GM18870 (cell line): ENCODE data around the gene REC114.
"Not testable (repeated sequence)": the region's sequence is repeated elsewhere in the genome, so short reads cannot be mapped to it uniquely, and the experiment has no call there.

ENCODE experiments used
- ATAC-seq: cut with Tn5 transposase; IDR thresholded peaks from one replicate; pipeline ENCODE4 v1.9.1; 2021; ENCODE audit warnings: moderate library complexity; ENCODE audit not compliant: unreplicated experiment

The REC114 gene

DNA sequence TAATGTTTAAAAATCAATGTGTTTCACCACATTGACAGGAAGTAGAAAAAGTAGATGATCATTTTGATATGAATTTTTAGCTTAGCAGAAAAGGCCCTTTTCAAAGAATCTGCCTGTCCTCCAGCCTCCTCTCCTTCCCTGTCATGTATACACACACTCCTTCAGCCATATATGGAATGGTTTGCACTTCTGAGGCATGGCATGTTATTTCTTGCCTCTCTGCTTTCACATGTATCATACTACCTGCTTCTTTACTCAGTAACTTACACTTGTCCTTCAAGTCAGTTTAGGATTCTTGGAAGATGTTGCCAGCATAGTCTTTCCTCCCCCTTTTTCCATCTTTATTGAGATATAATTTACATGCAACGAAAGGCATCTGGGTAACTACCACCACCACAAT is 79.0 kb downstream of the REC114 start:
- ATAC-seq, result no peak

DNA sequence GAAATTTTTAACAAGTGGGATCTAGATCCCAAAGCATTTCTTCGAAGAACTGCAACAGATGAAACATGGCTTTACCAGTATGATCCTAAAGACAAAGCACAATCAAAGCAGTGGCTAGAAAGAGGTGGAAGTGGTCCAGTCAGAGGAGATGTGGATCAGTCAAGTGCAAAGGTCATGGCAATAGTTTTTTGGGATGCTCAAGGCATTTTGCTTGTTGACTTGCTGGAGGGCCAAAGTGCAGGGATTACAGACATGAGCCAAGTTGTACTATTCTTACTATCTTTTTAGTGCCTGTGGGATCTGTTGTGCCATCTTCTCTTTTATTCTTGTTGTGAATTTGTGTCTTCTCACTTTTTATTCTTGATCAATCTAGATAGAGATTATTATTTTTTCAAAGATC is 82.0 kb downstream of the REC114 start:
- ATAC-seq, result no peak

DNA sequence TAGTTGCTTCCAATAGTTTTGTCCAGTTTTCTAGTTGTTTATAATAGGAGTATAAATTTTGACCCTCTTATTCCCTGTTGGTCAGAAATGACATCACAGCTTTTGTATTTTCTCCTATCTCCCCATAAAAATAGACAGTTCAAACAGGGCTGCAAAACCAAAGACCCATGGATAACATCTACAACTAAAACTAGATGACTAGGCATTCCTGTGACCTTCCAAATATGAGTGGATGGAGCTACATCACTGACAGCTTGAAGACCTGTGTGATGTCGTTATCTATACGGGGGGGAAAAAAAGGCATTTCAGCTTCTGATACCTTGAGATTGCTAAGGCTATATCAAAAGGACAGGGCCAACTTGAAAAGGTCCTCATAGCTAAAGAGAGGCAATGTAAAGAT is 84.6 kb downstream of the REC114 start:
- ATAC-seq, result no peak

DNA sequence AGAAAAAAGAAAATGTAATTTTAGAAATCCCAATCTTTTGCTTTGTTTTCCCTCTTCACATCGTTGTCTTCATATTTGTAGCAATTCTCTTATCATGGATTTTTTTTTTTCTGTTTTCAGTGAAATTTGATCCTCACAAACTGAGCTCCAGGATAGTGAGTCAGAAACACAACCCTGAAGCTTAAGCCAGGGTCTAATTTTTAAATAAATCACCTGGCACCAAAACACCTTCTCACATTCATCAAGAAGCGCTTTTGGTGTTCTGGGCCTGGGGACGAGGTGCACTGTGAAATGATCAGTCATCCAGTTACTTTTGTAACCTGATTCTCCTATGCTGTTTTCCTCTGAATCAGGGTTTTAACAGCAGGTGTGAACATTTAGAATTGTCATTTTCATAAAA is 87.7 kb downstream of the REC114 start:
- no peak for ATAC-seq

DNA sequence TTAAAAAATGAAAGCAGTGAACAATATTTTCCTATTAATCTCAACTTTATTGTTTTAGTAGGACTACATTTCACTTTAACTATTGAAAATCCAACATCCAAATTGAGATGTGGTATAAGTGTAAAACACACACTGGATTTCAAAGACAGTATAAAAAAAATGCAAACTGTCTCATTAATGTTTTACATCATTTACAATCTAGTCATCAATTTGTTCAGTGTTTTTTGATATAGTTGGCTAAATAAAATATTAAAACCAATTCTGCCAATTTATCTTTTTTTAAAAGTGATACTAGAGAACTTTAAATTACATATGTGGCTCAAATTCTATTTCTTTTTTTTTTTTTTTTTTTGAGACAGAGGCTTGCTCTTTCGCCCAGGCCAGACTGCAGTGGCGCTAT is 95.2 kb downstream of the REC114 start:
- ATAC-seq, result no peak

DNA sequence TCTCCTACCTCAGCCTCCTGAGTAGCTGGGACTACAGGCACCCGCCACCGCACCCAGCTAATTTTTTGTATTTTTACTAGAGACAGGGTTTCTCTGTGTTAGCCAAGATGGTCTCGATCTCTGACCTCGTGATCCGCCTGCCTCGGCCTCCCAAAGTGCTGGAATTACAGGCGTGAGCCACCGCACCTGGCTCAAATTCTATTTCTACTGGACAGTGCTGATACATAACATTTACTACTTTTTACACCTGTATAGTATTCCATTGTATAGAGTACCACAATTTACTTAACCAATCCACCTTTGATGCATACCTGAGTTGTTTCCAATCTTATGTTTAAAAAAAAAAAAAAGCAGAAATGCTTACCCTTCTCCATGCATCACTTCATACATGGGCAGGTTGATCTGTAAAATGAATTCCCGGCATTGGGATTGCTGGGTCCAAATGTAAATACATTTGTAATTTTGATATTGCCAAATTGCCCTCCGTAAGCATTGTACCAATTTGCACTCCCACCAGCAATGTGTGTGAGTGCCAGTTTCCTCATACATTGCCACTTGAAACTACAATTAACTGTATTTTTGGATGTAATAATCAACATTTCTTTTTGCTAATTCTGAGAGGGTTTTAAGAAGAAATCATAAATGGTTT is 95.7 kb downstream of the REC114 start:
- no peak for ATAC-seq

DNA sequence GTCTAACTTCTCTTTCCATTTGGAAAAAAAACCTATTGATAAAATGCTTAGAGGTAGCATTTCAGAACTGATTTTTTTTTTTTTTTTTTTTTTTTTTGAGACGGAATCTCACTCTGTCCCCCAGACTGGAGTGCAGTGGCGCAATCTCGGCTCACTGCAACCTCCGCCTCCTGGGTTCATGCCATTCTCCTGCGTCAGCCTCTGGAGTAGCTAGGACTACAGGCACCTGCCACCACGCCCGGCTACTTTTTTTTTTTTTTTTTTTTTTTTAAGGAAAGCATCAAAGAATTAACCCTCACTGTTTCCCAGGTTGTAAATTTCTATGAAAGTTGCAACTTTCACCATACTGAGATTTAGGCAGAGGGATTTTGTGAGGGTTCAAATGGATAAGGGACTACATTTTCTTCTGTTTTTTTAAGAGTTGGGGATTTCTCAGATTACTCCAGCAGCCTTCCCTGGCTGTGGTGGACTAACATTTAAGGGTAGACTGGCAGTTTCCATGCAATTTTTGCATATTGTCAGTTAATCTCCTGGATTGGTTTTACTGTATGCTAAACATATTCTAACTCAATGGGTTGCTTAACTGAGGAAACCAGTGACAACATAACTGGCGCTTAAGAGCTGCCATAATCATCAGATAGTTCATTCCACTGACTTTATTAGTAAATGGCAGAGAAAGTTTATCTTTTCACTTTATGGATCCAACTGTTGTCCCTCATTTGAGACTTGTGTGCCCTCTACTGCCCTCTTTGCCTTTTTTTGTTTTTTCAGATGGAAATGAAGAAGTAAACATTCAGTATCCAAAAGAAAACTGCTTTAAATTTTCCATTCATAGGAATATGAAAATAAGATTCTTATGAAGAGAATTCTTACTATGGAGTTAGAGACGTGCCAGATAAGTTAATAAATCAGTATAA is 96.5 kb downstream of the REC114 start:
- ATAC-seq, result no peak

DNA sequence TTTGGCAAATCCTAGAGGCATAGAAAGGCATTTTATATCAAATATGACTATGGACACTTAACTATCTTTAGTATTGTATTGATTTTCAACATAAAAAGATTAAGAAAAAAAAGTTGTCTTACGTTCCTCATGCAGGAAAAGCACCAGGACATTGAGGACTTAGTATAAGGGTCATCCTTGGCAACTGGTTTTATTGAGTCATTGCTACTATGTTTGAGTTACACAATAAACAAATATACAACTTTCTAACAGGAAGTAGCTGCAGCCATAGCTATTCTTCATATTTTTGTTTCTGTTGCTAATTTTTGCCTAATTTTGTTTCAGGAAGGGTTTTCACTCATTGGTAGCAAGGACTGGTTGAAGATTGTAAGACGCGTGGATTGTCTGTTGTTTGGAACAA is 97.2 kb downstream of the REC114 start:
- ATAC-seq, result no peak

DNA sequence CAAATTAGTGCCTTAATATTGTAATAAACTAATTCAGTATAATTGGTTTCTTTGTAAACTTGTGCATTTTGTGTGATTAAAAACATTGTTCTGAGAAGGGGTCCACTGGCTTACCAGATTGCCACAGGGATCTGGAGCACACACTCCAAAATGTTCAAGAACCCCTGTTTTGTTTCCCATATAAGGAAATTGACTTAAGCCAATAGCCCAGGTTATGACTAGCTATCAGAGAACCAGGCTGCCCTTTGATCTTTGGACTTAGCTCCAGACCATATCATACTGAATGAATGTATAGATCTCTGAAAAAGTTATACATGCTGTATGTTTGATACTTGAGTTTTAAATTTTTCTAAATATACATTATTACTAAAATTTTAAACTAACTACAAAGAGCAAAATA is 98.5 kb downstream of the REC114 start:
- no peak for ATAC-seq

DNA sequence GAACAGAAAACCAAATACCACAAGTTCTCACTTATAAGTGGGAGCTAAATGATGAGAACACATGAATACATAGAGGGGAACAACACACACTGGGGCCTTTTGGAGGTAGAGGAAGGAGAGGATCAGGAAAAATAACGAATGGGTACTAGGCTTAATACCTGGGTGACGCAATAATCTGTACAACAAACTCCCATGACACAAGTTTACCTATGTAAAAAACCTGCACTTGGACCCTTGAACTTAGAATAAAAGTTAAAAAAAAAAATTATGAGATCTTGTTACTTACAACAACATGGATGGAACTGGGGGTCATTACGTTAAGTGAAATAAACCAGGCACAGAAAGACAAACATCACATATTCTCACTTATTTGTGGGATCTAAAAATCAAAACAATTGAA is 106.0 kb downstream of the REC114 start:
- not testable (repeated sequence) for ATAC-seq

DNA sequence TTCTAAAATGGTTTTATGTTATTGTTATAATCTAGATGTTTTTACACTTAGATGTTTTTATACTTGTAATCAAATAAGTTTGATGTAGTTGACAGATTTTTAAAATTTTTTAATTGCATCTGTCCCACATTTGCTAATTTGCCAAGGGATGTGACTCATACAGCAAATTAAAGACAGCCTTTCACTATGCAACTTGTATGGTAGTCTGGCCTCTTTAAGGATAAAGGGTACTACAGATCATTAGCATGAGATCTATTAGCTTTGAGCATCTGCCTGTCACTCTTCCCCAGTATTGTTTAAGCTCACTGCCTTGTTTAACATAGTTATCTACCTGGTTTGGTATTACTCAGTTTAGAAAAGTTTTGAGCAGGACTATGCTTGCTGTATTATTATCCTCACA is 107.2 kb downstream of the REC114 start:
- no peak for ATAC-seq

DNA sequence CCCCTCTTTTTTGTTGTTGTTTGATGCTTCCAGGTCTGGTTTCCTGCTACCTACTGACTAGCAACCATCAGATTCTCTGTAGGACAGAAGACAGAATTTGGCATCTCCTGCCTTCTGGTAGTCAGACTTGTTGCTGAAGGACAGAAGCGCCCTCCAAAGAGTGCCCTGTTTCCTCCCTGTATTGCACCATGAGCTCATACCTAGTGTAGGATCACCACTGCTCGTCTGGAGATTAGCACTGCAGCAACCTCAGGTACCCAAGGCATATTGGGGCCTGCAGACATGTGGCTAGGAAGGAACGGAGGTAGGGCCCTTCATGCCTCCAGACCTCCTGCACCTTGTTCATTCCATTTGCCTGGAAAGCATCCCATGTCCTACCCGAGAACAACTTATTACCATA is 112.1 kb downstream of the REC114 start:
- ATAC-seq, result no peak

DNA sequence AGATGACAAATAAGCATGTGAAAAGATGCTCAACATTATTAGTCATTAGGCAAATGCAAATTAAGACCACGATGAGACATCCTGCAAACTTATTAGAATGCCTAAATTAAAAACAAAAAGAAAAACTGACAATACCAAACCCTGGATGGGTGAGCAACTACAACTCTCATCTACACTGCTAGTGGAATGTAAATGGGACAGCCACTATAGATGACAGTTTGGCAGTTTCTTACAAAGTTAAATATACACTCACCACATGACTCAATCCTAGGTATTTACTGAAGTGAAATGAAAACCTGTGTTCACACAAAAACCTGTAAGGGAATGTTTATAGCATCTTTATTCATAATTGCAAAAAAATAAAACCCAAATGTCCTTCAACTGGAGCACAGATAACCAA is 115.6 kb downstream of the REC114 start:
- ATAC-seq, result no peak

DNA sequence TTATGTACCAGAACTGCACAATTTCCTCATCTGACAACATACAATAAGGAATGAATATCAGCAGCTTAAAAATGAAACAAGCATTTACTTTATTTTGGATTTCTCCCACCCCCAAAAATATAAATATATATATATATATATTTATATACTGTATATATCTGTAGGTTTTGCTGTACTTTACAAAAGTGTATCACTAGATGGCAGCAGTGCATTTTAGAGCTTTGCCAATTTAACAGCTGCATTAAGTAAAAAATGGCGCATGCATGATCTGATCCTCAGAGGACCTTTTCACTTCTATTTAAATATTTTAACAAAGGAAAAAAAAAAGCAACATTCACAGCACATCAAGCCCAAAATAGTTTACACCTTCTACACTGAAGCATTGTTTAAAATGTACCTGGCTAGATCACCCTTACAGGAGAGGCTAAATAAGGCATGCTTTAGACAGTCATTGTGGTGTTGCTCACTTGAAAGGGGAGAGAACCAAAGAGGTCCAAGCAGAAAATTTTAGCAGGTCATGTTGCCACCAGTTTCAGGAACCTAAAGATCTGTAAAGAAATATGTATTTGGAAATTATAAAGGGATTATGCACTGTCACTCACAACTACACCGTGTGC is 117.6 kb downstream of the REC114 start:
- ATAC-seq, result no peak

DNA sequence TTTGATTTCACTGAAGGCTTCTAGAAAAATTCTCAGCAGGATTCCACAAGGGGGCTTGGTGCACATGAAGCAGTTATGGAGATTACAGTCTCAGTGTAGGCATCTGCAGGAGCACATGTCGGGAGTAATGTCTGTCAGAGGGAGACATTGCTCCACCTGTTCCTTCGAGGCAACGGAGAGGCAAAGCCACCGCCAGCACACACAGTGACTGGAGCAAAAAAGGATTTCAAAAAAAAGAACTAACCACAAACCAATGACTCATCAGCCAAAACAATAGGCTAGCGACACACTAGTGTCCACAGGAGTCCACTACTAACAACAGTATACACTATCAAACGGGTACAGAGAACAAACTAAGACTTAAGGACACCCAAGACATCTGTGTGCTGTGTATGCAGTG is 121.3 kb downstream of the REC114 start:
- no peak for ATAC-seq

DNA sequence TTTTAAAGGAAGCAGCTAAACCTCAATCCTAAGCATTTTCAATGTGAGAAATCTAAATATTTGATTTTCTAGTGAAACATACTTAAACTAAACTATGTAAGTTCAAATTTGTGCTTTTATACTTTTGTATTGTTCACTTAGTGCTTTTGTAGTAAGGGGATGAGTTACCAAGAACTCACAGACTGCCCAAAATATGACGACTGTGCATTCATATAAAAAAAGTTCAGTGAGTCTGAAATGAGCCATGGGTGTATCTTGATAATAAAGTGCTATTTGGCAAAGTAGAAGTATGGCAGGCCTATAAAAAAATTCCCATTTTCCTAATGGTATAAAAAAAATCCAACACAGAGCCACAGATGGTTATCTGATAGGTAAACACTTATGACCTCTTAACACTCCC is 124.1 kb downstream of the REC114 start:
- ATAC-seq, result no peak

DNA sequence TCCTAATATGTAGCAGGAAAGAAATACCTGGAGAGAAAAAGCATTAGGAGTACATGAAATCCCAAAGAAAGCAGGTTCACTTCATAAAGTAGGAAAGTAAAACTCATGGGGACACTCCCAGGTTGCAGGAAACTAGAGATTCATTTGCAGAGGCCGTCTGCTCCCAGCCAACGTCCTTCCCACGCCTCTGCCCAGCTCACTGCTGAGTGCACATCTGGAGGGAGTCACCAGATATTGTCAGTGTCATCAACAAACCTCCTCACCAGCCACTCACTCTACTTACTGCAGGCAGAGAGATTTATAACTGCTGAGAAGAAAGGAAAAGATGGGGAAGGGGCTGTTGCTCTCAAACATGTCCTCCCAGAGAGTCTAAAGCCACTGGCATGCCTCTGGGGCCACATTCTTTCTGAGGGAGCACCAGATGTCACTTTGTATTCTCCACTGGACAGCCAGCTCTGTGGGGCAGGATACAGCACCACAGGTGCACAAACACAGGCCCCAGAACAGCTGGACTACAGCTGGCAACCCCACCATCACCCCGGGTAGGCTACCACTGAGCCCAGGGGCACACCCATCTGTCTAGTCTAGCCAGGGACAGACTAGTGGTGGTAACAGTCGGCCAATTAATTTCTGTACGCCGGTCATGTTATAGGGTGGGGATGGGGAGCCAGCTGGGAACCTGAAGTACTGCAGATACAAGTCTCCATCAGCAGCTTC is 125.8 kb downstream of the REC114 start:
- ATAC-seq, result no peak

DNA sequence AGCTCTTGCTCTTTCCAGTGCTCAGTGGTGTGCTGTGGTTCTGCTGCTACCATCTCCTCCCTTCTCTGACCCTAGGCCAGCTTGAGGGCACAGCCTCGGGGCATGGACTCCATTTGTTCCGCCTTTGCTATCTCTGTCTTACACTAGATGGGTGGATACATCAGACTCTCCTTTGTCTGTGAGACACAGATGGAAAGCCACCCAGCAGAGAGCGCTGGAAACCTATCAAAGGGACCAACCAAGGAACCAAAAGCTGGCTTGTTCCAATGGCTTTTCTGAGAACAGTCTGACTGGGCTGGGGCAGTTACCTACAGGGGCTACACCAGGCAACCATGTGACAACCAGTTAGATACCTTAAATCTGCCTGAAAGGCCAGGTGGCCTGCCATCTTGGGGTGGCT is 126.4 kb downstream of the REC114 start:
- ATAC-seq, result no peak

DNA sequence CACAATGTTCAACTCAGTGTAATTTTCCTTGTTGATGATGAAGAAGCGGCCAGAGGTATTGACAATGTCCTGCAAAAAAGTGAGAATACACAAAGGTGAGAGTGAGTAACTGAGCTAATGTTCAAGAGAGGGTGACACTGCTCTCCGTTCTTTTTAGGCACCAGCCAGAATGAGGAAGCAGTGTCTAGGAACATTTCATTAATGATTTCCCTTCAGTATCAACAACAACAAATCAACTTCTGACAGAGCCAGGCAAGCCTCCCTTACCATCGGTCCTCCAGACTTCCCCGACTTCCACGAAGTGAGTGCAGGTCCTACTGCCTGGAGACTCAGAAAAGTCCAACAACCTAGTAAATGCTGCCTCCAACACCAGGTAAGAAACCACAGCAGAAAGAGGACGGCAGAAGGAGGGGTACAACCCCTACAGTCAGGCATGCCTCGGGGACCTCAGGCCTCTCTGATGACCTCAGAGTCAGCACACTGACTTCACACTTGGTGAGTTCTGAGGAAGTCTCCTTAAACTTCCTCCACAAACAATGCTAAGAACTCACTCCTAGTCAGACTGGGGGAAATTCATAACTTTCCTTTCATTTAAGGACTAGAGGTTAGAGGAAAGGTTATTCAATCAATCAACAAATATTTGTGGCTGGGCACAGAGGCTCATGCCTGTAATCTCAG is 127.5 kb downstream of the REC114 start:
- no peak for ATAC-seq

DNA sequence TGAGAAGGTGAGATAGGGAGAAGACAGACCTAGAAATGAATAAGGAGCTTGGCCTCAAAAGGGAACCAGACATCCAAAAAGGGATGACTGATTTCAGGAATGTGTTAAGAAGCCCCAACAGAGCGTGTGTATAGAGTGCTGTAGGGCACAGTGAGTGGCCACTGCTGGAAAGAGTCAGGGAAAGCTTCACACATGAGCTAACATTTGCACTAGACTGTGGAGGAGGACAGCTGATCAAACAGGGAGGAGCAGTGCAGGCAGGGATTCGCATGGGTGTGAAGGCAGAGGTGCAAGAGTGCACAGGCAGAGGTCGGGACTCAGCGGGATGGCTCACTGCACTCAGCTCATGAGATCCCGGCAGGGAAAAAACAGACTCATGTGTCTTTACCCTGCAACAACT is 128.4 kb downstream of the REC114 start:
- ATAC-seq, result no peak

DNA sequence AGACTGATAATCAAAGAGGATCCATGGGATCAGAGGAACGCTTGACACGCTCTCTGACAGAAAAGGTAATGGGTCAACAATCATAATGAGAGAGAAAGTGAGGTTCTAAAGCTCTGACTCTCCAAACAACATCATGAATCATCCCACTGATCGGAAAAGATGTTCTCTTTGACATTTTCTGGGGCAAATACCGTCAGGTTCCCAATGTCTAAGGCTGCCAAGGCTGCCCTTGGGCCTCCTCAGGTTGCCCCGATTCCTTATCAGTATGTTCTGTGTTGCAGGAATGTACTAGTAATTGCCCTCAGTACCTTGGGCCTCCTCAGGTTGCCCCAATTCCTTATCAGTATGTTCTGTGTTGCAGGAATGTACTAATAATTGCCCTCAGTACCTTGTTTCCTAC is 129.3 kb downstream of the REC114 start:
- no peak for ATAC-seq
